ENCODE data around the gene CXCR6. TPM values are rescaled to one million over a fixed set of nuclear protein-coding genes. Genes with fewer than 3 reads are reported as not detected.

The CXCR6 gene
- polyA plus RNA-seq, 2 of the 4 experiments (the other 2 are of a cell fraction) = not detected

DNA sequence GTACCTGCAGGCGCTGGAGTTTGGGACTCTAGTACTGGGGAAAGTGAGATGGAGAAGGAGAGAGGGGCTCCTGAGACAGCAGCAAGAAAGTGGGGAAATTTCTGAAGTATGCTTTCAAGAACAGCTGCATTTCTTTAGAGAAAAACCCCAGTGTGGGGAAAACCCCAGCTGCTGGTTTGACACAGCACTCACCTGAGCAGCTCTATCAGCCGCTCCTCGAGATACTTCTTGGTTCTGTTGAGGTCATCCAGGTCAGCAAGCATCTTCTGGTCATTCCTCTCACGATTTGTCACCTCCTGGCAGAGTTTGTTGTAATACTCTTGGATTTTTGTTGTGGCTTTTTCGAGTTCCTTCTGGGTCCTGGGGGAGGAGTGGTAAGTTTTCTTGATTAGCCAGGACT is 18.8 kb downstream of the CXCR6 start:
- no peak overlapping the region for H3K4me2 ChIP-seq
- POLR2A ChIA-PET = no interaction called here
- H3K4me3 ChIP-seq = no peak overlapping the region
- DNase-seq (ENCODE audit: low read depth in 1 of 2, low spot score in 1 of 2) = no peak
- CTCF ChIA-PET = interaction anchor here (0.7 to 0.9 kb wide), 3 partner anchors 23 to 58 kb away, joined by 3 read pairs; no protein-coding TSS in a partner anchor
- H3K4me1 ChIP-seq = no peaks in the 10 kb centered on the region
- TF ChIP-seq, protein P1, sequence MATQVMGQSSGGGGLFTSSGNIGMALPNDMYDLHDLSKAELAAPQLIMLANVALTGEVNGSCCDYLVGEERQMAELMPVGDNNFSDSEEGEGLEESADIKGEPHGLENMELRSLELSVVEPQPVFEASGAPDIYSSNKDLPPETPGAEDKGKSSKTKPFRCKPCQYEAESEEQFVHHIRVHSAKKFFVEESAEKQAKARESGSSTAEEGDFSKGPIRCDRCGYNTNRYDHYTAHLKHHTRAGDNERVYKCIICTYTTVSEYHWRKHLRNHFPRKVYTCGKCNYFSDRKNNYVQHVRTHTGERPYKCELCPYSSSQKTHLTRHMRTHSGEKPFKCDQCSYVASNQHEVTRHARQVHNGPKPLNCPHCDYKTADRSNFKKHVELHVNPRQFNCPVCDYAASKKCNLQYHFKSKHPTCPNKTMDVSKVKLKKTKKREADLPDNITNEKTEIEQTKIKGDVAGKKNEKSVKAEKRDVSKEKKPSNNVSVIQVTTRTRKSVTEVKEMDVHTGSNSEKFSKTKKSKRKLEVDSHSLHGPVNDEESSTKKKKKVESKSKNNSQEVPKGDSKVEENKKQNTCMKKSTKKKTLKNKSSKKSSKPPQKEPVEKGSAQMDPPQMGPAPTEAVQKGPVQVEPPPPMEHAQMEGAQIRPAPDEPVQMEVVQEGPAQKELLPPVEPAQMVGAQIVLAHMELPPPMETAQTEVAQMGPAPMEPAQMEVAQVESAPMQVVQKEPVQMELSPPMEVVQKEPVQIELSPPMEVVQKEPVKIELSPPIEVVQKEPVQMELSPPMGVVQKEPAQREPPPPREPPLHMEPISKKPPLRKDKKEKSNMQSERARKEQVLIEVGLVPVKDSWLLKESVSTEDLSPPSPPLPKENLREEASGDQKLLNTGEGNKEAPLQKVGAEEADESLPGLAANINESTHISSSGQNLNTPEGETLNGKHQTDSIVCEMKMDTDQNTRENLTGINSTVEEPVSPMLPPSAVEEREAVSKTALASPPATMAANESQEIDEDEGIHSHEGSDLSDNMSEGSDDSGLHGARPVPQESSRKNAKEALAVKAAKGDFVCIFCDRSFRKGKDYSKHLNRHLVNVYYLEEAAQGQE (IDR thresholded peaks at IDR 0.05) = no peak
- TF ChIP-seq RAD21 (conservative IDR thresholded peaks at IDR 0.05 in 1 of 2, IDR thresholded peaks at IDR 0.05 in 1 of 2) = no peak
- TF ChIP-seq EHMT2 (IDR thresholded peaks at IDR 0.05; ENCODE audit: low read depth) = no peak
- TF ChIP-seq RCOR1 (IDR thresholded peaks at IDR 0.05; ENCODE audit: low read depth, low read length) = no peak
- no peak for TF ChIP-seq HDAC2 (IDR thresholded peaks at IDR 0.05)
- TF ChIP-seq TP53 (CRISPR knock-in tag; IDR thresholded peaks at IDR 0.05) = no peak
- TF ChIP-seq, protein P2, sequence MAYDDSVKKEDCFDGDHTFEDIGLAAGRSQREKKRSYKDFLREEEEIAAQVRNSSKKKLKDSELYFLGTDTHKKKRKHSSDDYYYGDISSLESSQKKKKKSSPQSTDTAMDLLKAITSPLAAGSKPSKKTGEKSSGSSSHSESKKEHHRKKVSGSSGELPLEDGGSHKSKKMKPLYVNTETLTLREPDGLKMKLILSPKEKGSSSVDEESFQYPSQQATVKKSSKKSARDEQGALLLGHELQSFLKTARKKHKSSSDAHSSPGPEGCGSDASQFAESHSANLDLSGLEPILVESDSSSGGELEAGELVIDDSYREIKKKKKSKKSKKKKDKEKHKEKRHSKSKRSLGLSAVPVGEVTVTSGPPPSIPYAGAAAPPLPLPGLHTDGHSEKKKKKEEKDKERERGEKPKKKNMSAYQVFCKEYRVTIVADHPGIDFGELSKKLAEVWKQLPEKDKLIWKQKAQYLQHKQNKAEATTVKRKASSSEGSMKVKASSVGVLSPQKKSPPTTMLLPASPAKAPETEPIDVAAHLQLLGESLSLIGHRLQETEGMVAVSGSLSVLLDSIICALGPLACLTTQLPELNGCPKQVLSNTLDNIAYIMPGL (CRISPR knock-in tag; IDR thresholded peaks at IDR 0.05; ENCODE audit: borderline replicate concordance) = no peak
- no peak for TF ChIP-seq ZNF302 (CRISPR knock-in tag; IDR thresholded peaks at IDR 0.05)
- TF ChIP-seq KDM1A (IDR thresholded peaks at IDR 0.05; ENCODE audit: low read depth) = no peak
- TF ChIP-seq HOXA7 (CRISPR knock-in tag; IDR thresholded peaks at IDR 0.05) = no peak
- TF ChIP-seq, protein P3, sequence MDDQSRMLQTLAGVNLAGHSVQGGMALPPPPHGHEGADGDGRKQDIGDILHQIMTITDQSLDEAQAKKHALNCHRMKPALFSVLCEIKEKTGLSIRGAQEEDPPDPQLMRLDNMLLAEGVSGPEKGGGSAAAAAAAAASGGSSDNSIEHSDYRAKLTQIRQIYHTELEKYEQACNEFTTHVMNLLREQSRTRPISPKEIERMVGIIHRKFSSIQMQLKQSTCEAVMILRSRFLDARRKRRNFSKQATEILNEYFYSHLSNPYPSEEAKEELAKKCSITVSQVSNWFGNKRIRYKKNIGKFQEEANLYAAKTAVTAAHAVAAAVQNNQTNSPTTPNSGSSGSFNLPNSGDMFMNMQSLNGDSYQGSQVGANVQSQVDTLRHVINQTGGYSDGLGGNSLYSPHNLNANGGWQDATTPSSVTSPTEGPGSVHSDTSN (IDR thresholded peaks at IDR 0.05) = no peak
- no peak for TF ChIP-seq MAZ (IDR thresholded peaks at IDR 0.05; ENCODE audit: borderline replicate concordance, low read depth, low read length)
- no peak for TF ChIP-seq CBX2 (IDR thresholded peaks at IDR 0.05; ENCODE audit: borderline replicate concordance, low read depth)
- TF ChIP-seq NR3C1 (IDR thresholded peaks at IDR 0.05) = no peak
- no peak for TF ChIP-seq FOXS1 (CRISPR knock-in tag; IDR thresholded peaks at IDR 0.05)
- TF ChIP-seq CHD4 (IDR thresholded peaks at IDR 0.05; ENCODE audit: borderline replicate concordance) = no peak
- TF ChIP-seq CEBPB (IDR thresholded peaks at IDR 0.05) = no peak
- TF ChIP-seq NFE2L2 (conservative IDR thresholded peaks at IDR 0.05; ENCODE audit: low read length) = no peak
- TF ChIP-seq FOSB (CRISPR knock-in tag; IDR thresholded peaks at IDR 0.05) = no peak
- ATAC-seq = no peak
- WGBS (ENCODE audit: missing lambda C conversion rate) = 85% methylated on average over 5 of the region's 5 CpGs
- no peak for FAIRE-seq
- H3K27ac ChIP-seq = no peak overlapping the region
- no peaks in the 10 kb centered on the region for H3K9me3 ChIP-seq

DNA sequence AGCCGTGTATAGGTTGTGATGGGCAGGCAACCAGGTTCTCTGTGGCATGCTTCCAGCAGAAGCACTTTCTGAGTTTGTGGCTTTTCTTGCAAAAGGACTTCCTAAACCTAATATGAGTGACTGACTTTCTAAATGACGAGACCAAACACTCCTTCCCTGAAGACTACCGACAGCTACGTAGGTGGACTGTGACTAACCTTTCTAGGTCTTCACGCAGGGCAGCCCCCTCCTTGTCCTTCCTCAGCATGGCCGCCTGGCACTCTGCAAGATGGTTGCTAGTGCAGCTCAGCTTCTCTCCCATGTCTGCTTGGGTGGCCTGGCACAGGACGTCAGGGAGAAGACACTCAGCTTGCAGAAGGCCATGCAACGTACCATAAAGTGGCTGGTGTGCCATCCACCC is 20.9 kb downstream of the CXCR6 start:
- Histone ChIP-seq H3K27ac (no peak overlapping the region), H3K9me3 (no peaks in the 10 kb centered on the region), H3K4me1 (no peaks in the 10 kb centered on the region), H3K4me3 (no peak overlapping the region), H3K4me2 (no peak overlapping the region)
- POLR2A ChIA-PET = no interaction called here
- no peak for ATAC-seq
- DNase-seq (ENCODE audit: low read depth in 1 of 2, low spot score in 1 of 2) = no peak
- WGBS (ENCODE audit: missing lambda C conversion rate) = 94% methylated on average over 6 of the region's 8 CpGs
- CTCF ChIA-PET = no interaction called here
- no peak for FAIRE-seq
- TF ChIP-seq, protein P2 (CRISPR knock-in tag; IDR thresholded peaks at IDR 0.05; ENCODE audit: borderline replicate concordance) = no peak
- TF ChIP-seq HOXB13 (CRISPR knock-in tag; IDR thresholded peaks at IDR 0.05; ENCODE audit: low read depth) (no peak), RFX5 (IDR thresholded peaks at IDR 0.05) (no peak), EHF (CRISPR knock-in tag; IDR thresholded peaks at IDR 0.05) (no peak), HOXA7 (CRISPR knock-in tag; IDR thresholded peaks at IDR 0.05) (no peak), GATA3 (IDR thresholded peaks at IDR 0.05; ENCODE audit: borderline replicate concordance) (no peak), HOXB5 (CRISPR knock-in tag; IDR thresholded peaks at IDR 0.05) (no peak), TP53 (CRISPR knock-in tag; IDR thresholded peaks at IDR 0.05) (no peak), KDM5A (IDR thresholded peaks at IDR 0.05) (no peak), EP300 (IDR thresholded peaks at IDR 0.05) (no peak), NPAS2 (CRISPR knock-in tag; IDR thresholded peaks at IDR 0.05; ENCODE audit: borderline replicate concordance) (no peak), JUN (IDR thresholded peaks at IDR 0.05) (no peak), PHF8 (IDR thresholded peaks at IDR 0.05; ENCODE audit: borderline replicate concordance, low read depth) (no peak)
- TF ChIP-seq, protein P4, sequence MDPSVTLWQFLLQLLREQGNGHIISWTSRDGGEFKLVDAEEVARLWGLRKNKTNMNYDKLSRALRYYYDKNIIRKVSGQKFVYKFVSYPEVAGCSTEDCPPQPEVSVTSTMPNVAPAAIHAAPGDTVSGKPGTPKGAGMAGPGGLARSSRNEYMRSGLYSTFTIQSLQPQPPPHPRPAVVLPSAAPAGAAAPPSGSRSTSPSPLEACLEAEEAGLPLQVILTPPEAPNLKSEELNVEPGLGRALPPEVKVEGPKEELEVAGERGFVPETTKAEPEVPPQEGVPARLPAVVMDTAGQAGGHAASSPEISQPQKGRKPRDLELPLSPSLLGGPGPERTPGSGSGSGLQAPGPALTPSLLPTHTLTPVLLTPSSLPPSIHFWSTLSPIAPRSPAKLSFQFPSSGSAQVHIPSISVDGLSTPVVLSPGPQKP (IDR thresholded peaks at IDR 0.05; ENCODE audit: low read depth, low read length) = no peak
